DMS53 treated with DMSO at 0.1 percent for 48 hours (cell line): Measurements from ENCODE around the gene AGBL5.

Source experiments
- DNase-seq: peaks from one replicate; lab custom pipeline; 2025; ENCODE audit not compliant: unreplicated experiment; lab: John Stamatoyannopoulos, UW

AGBL5 gene

DNA sequence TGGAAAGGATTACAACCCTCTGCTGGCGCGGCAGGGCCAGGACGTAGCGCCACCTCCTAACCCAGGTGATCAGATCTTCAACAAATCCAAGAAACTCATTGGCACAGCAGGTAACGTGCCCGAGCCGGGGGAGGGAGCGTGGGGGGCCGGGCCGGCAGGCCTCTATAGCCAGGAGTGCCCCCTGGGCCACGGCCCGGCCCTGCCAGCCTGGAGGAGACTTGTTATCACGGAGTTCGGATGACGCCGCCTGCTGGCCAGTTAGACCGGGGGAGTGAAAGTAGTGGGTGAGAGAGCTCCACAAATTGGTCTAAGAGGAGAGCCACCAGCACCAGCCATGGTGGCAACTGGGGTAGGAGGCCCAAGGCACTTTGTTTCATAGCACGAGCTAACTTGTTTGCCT is 27.3 kb upstream of the AGBL5 start:
- no peak for DNase-seq

GRCh38 chr2:27024812-27025211 is 26.7 kb upstream of the AGBL5 start:
- no peak for DNase-seq

- no peak for DNase-seq
These were observed 26.1 kb upstream of the AGBL5 start for GRCh38 chr2:27025281-27025800.

GRCh38 chr2:27025861-27026851 is 25.3 kb upstream of the AGBL5 start:
- no peak for DNase-seq

DNA sequence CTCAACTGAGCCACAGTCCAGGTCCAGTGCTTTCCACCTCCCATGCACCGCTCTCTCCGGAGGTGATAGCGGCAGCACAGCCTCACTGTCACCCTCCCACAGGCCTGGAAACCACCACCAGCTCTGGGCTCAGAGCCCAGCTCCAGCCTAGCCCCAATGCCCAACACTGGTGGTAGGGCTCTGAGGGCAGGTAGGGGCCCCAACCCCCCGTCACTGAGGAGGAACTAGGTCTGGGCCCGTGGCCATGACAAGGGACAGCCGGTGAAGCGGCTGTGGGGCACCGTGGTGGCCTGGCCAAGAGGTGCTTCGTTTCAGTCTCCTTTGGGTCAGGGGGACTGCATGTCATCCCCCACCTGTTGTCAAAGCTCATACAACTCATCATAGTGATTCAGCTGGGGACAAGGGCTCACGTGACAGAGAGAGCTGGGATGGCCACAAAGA is 24.2 kb upstream of the AGBL5 start:
- no peak for DNase-seq

DNA sequence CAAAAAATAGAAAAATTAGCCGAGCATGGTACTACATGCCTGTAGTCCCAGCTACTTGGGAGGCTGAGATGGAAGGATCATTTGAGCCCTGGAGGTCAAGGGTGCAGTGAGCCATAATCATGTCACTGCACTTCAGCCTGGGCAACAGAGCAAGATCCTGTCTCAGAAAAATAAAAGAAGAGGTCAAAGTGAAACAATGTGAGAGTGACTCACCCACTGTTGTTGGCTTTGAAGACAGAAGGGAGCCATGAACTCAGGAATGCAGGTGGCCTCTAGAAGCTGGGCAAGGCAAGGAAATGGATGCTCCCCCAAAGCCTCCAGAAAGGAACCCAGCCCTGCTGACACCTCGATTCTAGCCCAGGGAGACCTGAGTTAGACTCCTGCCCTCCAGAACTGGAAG is 22.4 kb upstream of the AGBL5 start:
- DNase-seq: no peak

GRCh38 chr2:27032495-27033252 is 18.8 kb upstream of the AGBL5 start, which contains the start of gene TMEM214:
TMEM214 (plus strand) TSS chr2:27032965; CDS start chr2:27033016, 51 bp downstream.
- DNase-seq: peak; percentile 74

- no peak for DNase-seq
These were observed 18.1 kb upstream of the AGBL5 start for GRCh38 chr2:27033253-27033852.

DNA sequence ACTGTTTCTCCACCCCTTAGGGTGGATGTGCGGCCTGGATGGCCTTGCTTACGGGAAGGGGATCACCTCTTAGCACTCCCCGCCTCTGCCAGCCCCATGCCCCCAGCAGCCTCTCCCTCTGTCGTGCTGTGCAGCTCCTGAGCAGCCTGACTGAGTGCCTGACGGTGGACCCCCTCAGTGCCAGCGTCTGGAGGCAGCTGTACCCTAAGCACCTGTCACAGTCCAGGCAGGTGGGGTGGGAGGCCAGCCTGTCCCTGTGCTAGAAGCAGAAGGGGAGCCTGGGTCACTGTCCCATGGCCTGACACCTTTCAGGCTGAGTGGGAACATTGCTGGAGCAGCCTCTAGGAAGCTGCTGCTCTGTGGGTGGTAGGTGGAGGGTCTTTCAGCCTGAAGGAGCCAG is 13.5 kb upstream of the AGBL5 start:
- no peak for DNase-seq

DNA sequence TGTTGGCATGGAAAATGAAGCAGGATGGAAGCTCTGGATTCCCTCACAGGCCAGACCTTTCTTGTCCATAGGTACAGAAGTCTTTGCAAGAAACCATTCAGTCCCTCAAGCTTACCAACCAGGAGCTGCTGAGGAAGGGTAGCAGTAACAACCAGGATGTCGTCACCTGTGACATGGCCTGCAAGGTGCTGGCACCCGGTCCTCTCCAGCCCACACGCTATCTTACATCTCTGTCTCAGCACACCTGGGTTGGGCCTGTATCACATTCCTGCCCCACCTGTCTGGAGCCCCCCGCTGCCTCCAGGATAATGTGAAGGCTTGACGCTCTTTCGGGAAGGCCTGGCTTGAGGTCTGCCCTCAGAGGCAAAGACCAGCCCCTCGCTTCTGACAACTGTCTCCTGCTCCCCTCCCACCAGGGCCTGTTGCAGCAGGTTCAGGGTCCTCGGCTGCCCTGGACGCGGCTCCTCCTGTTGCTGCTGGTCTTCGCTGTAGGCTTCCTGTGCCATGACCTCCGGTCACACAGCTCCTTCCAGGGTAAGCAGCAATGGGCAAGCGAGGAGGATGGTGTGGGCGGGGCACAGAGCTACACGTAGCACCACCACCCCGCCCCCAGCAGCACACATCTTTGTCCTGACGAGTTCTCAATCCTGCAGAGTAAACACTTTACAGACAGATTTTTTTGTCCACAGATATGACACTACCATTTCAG is 12.7 kb upstream of the AGBL5 start:
- no peak for DNase-seq

DNA sequence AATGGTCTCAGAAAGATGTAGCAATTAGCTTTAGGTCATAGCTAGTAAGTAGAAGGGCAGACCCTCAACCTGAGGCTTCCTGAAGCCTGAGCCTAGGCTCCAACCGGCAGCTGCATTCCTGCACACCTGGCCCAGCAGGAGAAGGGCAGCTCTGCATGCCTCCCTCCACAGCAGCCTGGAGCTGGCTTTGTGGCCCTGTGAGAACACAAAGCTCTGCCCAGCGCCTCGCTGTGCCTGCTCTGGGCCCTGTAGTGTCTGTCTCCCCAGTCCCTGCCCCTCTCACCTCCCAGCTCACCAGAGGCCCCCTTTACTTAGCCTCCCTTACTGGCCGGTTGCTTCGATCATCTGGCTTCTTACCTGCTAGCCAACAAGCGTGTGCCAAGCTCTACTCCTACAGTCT is 12.0 kb upstream of the AGBL5 start:
- no peak for DNase-seq

DNA sequence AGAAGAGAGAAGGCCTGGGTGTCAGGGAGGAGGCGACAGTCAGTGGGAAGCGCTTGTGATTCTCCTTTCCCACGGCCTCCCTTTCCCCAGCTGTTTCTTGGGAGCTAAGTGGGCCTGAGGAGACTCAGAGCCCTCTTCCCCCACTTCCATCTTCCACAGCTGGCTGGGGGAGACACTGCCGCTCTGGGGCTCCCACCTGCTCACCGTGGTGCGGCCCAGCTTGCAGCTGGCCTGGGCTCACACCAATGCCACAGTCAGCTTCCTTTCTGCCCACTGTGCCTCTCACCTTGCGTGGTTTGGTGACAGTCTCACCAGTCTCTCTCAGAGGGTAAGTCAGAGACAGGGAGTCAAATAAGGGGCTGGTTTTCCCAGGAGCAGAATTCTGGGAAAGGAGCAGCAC is 11.6 kb upstream of the AGBL5 start:
- DNase-seq: no peak

DNA sequence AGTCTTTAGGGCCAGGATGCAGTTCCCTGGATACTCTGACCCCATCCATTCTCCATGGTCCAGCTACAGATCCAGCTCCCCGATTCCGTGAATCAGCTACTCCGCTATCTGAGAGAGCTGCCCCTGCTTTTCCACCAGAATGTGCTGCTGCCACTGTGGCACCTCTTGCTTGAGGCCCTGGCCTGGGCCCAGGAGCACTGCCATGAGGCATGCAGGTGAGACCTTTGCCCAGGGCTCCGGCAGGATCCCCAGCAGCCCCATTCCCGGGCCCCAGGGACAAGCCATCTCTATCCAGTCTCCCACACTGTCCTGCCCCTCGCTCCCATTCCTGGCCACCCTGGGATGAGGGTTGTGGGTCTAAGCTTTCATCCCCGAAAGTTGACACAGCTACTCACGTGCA is 11.2 kb upstream of the AGBL5 start:
- DNase-seq: no peak

- no peak for DNase-seq
These were observed 9.7 kb upstream of the AGBL5 start for GRCh38 chr2:27041752-27042151.

DNA sequence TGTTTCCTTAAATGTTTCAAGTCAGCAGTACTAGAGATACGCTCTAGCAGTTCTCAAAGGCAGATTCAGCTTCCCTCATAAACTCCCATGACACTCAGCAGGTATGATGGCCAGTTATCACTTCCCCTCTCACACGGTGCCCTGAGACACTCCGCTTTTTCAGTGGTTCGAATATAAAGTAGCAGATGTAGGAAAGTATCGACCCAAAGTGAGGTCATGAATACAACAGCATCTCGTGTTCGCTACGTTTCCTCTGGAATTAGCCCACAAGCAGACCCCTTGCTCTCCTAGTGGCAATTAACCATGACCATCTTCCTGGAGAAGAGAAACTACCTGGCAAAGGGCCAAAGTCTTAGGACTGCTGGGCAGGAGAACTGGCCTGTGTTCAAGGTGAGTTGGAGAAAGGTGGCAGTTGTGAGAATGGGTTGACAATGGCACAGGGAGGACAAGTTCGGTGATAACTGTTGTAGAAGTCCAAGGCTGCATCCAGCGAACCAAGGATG is 9.3 kb upstream of the AGBL5 start:
- no peak for DNase-seq

GRCh38 chr2:27042985-27043634 is 8.4 kb upstream of the AGBL5 start:
- DNase-seq: no peak

GRCh38 chr2:27049422-27050280 is 1.8 kb upstream of the AGBL5 start:
- peak; percentile 26 for DNase-seq

DNA sequence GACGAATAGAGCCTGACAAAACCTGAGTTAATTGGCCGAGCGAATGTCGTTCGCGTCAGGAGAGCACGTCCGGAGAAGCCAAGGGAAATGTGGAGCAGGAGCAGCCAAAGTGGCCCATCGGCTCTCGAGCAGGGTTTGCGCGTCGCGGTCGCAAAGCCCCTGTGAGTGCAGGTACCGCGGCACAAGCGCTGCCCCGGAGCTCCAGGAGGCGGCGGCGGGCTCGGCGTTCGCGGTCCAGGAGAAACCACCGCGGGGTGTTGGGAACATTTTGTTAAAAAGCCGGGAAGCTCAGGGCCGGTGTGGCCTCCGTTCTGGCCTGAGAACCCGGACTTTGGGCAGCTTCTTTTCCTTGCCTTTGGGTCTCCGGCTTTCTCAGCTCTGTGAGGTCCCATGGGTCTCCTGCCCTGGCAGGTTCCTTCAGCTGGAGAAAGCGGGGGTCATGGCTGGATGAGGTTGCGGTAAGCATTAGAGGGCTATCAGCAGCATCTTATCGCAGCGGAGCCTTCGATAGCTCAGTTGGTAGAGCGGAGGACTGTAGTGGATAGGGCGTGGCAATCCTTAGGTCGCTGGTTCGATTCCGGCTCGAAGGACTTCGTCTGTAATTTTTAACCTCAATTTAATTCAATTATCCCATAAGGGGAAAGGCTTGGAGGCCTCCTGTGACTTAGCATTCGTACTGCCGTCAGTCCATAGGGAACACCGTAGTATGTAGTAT is 1.0 kb upstream of the AGBL5 start:
- peak; percentile 87 for DNase-seq
